ENCODE measurements around the gene RBP2. TPM values are rescaled to one million over a fixed set of nuclear protein-coding genes. Genes with fewer than 3 reads are reported as not detected.

The RBP2 gene
- total and polyA plus RNA-seq, 2 donors = 0.09 to 0.37 TPM

- H3K4me3 ChIP-seq (ENCODE audit: low read length in 2 of 2) = no peak overlapping the region
- WGBS = 92% methylated on average over 3 of the region's 3 CpGs
- no peaks in the 10 kb centered on the region for H3K9me3 ChIP-seq (ENCODE audit: control insufficient read depth in 2 of 2, insufficient read depth in 1 of 2, low read length in 1 of 2)
- H3K4me1 ChIP-seq (ENCODE audit: control insufficient read depth in 2 of 2, insufficient read depth in 2 of 2, low read length in 2 of 2) = no peaks in the 10 kb centered on the region
- no peaks in the 10 kb centered on the region for H3K27me3 ChIP-seq (ENCODE audit: control insufficient read depth in 2 of 2, insufficient read depth in 1 of 2, low read length in 1 of 2)
- H3K36me3 ChIP-seq (ENCODE audit: control insufficient read depth in 2 of 2, insufficient read depth in 2 of 2, low read length in 1 of 2) = no peaks in the 10 kb centered on the region
- DNase-seq (ENCODE audit: low read depth in 6 of 9, low spot score in 9 of 9) = no peak
- no peak overlapping the region for H3K27ac ChIP-seq (ENCODE audit: low read depth in 1 of 2, low read length in 1 of 2)
These were observed 20.5 kb downstream of the RBP2 start for GRCh38 chr3:139455855-139456254.

- DNase-seq (ENCODE audit: low read depth in 6 of 9, low spot score in 9 of 9) = no peak
- H3K4me3 ChIP-seq (ENCODE audit: low read length in 2 of 2) = no peak overlapping the region
- H3K27ac ChIP-seq (ENCODE audit: low read depth in 1 of 2, low read length in 1 of 2) = no peak overlapping the region
- no peaks in the 10 kb centered on the region for H3K4me1 ChIP-seq (ENCODE audit: control insufficient read depth in 2 of 2, insufficient read depth in 2 of 2, low read length in 2 of 2)
- H3K36me3 ChIP-seq (ENCODE audit: control insufficient read depth in 2 of 2, insufficient read depth in 2 of 2, low read length in 1 of 2) = no peaks in the 10 kb centered on the region
- no peaks in the 10 kb centered on the region for H3K27me3 ChIP-seq (ENCODE audit: control insufficient read depth in 2 of 2, insufficient read depth in 1 of 2, low read length in 1 of 2)
- 97% methylated on average over 1 of the region's 1 CpG for WGBS
- H3K9me3 ChIP-seq (ENCODE audit: control insufficient read depth in 2 of 2, insufficient read depth in 1 of 2, low read length in 1 of 2) = no peaks in the 10 kb centered on the region
These were observed 21.1 kb downstream of the RBP2 start for GRCh38 chr3:139455206-139455605.

GRCh38 chr3:139454346-139454745, 22.0 kb downstream of the RBP2 start:
- WGBS = 87% methylated on average over 2 of the region's 2 CpGs

GRCh38 chr3:139450159-139450558, 26.2 kb downstream of the RBP2 start:
- H3K9me3 ChIP-seq (ENCODE audit: control insufficient read depth in 2 of 2, insufficient read depth in 1 of 2, low read length in 1 of 2) = no peaks in the 10 kb centered on the region
- H3K4me3 ChIP-seq (ENCODE audit: low read length in 2 of 2) = no peak overlapping the region
- no peak overlapping the region for H3K27ac ChIP-seq (ENCODE audit: low read depth in 1 of 2, low read length in 1 of 2)
- peaks cover 0 to 4% of the 10 kb centered on the region in 2 donors for H3K4me1 ChIP-seq (ENCODE audit: control insufficient read depth in 2 of 2, insufficient read depth in 2 of 2, low read length in 2 of 2)
- no peaks in the 10 kb centered on the region for H3K36me3 ChIP-seq (ENCODE audit: control insufficient read depth in 2 of 2, insufficient read depth in 2 of 2, low read length in 1 of 2)
- DNase-seq (ENCODE audit: low read depth in 6 of 9, low spot score in 9 of 9) = no peak
- no peaks in the 10 kb centered on the region for H3K27me3 ChIP-seq (ENCODE audit: control insufficient read depth in 2 of 2, insufficient read depth in 1 of 2, low read length in 1 of 2)

More at GRCh38 chr3:139454346-139454745, 22.0 kb downstream of the RBP2 start:
- no peak overlapping the region for H3K4me3 ChIP-seq (ENCODE audit: low read length in 2 of 2)
- DNase-seq (ENCODE audit: low read depth in 6 of 9, low spot score in 9 of 9) = no peak
- H3K4me1 ChIP-seq (ENCODE audit: control insufficient read depth in 2 of 2, insufficient read depth in 2 of 2, low read length in 2 of 2) = no peaks in the 10 kb centered on the region
- H3K9me3 ChIP-seq (ENCODE audit: control insufficient read depth in 2 of 2, insufficient read depth in 1 of 2, low read length in 1 of 2) = no peaks in the 10 kb centered on the region
- H3K36me3 ChIP-seq (ENCODE audit: control insufficient read depth in 2 of 2, insufficient read depth in 2 of 2, low read length in 1 of 2) = no peaks in the 10 kb centered on the region
- H3K27me3 ChIP-seq (ENCODE audit: control insufficient read depth in 2 of 2, insufficient read depth in 1 of 2, low read length in 1 of 2) = no peaks in the 10 kb centered on the region
- H3K27ac ChIP-seq (ENCODE audit: low read depth in 1 of 2, low read length in 1 of 2) = no peak overlapping the region

- Histone ChIP-seq H3K36me3 (ENCODE audit: control insufficient read depth in 2 of 2, insufficient read depth in 2 of 2, low read length in 1 of 2) (no peaks in the 10 kb centered on the region), H3K27me3 (ENCODE audit: control insufficient read depth in 2 of 2, insufficient read depth in 1 of 2, low read length in 1 of 2) (no peaks in the 10 kb centered on the region), H3K4me1 (ENCODE audit: control insufficient read depth in 2 of 2, insufficient read depth in 2 of 2, low read length in 2 of 2) (peaks cover 0 to 4% of the 10 kb centered on the region in 2 donors), H3K4me3 (ENCODE audit: low read length in 2 of 2) (no peak overlapping the region), H3K27ac (ENCODE audit: low read depth in 1 of 2, low read length in 1 of 2) (no peak overlapping the region), H3K9me3 (ENCODE audit: control insufficient read depth in 2 of 2, insufficient read depth in 1 of 2, low read length in 1 of 2) (no peaks in the 10 kb centered on the region)
- DNase-seq (ENCODE audit: low read depth in 6 of 9, low spot score in 9 of 9) = no peak
- 97% methylated on average over 5 of the region's 5 CpGs for WGBS
These were observed 26.8 kb downstream of the RBP2 start for GRCh38 chr3:139449566-139449965.

- H3K27ac ChIP-seq (ENCODE audit: low read depth in 1 of 2, low read length in 1 of 2) = no peak overlapping the region
- 90% methylated on average over 3 of the region's 3 CpGs for WGBS
These were observed 28.2 kb downstream of the RBP2 start for GRCh38 chr3:139448104-139448503.

GRCh38 chr3:139447486-139447885, 28.8 kb downstream of the RBP2 start:
- H3K27ac ChIP-seq (ENCODE audit: low read depth in 1 of 2, low read length in 1 of 2) = no peak overlapping the region
- H3K9me3 ChIP-seq (ENCODE audit: control insufficient read depth in 2 of 2, insufficient read depth in 1 of 2, low read length in 1 of 2) = no peaks in the 10 kb centered on the region
- peaks cover 0 to 4% of the 10 kb centered on the region in 2 donors for H3K4me1 ChIP-seq (ENCODE audit: control insufficient read depth in 2 of 2, insufficient read depth in 2 of 2, low read length in 2 of 2)
- no peaks in the 10 kb centered on the region for H3K27me3 ChIP-seq (ENCODE audit: control insufficient read depth in 2 of 2, insufficient read depth in 1 of 2, low read length in 1 of 2)
- no peaks in the 10 kb centered on the region for H3K36me3 ChIP-seq (ENCODE audit: control insufficient read depth in 2 of 2, insufficient read depth in 2 of 2, low read length in 1 of 2)
- no peak overlapping the region for H3K4me3 ChIP-seq (ENCODE audit: low read length in 2 of 2)
- DNase-seq (ENCODE audit: low read depth in 6 of 9, low spot score in 9 of 9) = peak in 1 of 9 donors; percentile 4

More at GRCh38 chr3:139448104-139448503, 28.2 kb downstream of the RBP2 start:
- H3K4me3 ChIP-seq (ENCODE audit: low read length in 2 of 2) = no peak overlapping the region
- H3K4me1 ChIP-seq (ENCODE audit: control insufficient read depth in 2 of 2, insufficient read depth in 2 of 2, low read length in 2 of 2) = peaks cover 0 to 4% of the 10 kb centered on the region in 2 donors
- no peak for DNase-seq (ENCODE audit: low read depth in 6 of 9, low spot score in 9 of 9)
- H3K27me3 ChIP-seq (ENCODE audit: control insufficient read depth in 2 of 2, insufficient read depth in 1 of 2, low read length in 1 of 2) = no peaks in the 10 kb centered on the region
- no peaks in the 10 kb centered on the region for H3K9me3 ChIP-seq (ENCODE audit: control insufficient read depth in 2 of 2, insufficient read depth in 1 of 2, low read length in 1 of 2)
- H3K36me3 ChIP-seq (ENCODE audit: control insufficient read depth in 2 of 2, insufficient read depth in 2 of 2, low read length in 1 of 2) = no peaks in the 10 kb centered on the region

- DNase-seq (ENCODE audit: low read depth in 6 of 9, low spot score in 9 of 9) = no peak
- H3K27me3 ChIP-seq (ENCODE audit: control insufficient read depth in 2 of 2, insufficient read depth in 1 of 2, low read length in 1 of 2) = no peaks in the 10 kb centered on the region
- no peaks in the 10 kb centered on the region for H3K36me3 ChIP-seq (ENCODE audit: control insufficient read depth in 2 of 2, insufficient read depth in 2 of 2, low read length in 1 of 2)
- no peak overlapping the region for H3K27ac ChIP-seq (ENCODE audit: low read depth in 1 of 2, low read length in 1 of 2)
- H3K4me3 ChIP-seq (ENCODE audit: low read length in 2 of 2) = no peak overlapping the region
- H3K9me3 ChIP-seq (ENCODE audit: control insufficient read depth in 2 of 2, insufficient read depth in 1 of 2, low read length in 1 of 2) = no peaks in the 10 kb centered on the region
- peaks cover 0 to 4% of the 10 kb centered on the region in 2 donors for H3K4me1 ChIP-seq (ENCODE audit: control insufficient read depth in 2 of 2, insufficient read depth in 2 of 2, low read length in 2 of 2)
- 96% methylated on average over 4 of the region's 4 CpGs for WGBS
These were observed 31.9 kb downstream of the RBP2 start for GRCh38 chr3:139444446-139444845.

GRCh38 chr3:139443186-139443585, 33.1 kb downstream of the RBP2 start:
- DNase-seq (ENCODE audit: low read depth in 6 of 9, low spot score in 9 of 9) = no peak
- 97% methylated on average over 7 of the region's 7 CpGs for WGBS
- Histone ChIP-seq H3K4me3 (ENCODE audit: low read length in 2 of 2) (no peak overlapping the region), H3K36me3 (ENCODE audit: control insufficient read depth in 2 of 2, insufficient read depth in 2 of 2, low read length in 1 of 2) (no peaks in the 10 kb centered on the region), H3K9me3 (ENCODE audit: control insufficient read depth in 2 of 2, insufficient read depth in 1 of 2, low read length in 1 of 2) (no peaks in the 10 kb centered on the region), H3K4me1 (ENCODE audit: control insufficient read depth in 2 of 2, insufficient read depth in 2 of 2, low read length in 2 of 2) (peaks cover 0 to 4% of the 10 kb centered on the region in 2 donors), H3K27me3 (ENCODE audit: control insufficient read depth in 2 of 2, insufficient read depth in 1 of 2, low read length in 1 of 2) (no peaks in the 10 kb centered on the region), H3K27ac (ENCODE audit: low read depth in 1 of 2, low read length in 1 of 2) (no peak overlapping the region)

GRCh38 chr3:139441656-139442055, 34.7 kb downstream of the RBP2 start:
- 100% methylated on average over 1 of the region's 1 CpG for WGBS
- Histone ChIP-seq H3K27ac (ENCODE audit: low read depth in 1 of 2, low read length in 1 of 2) (no peak overlapping the region), H3K27me3 (ENCODE audit: control insufficient read depth in 2 of 2, insufficient read depth in 1 of 2, low read length in 1 of 2) (no peaks in the 10 kb centered on the region), H3K4me3 (ENCODE audit: low read length in 2 of 2) (no peak overlapping the region), H3K36me3 (ENCODE audit: control insufficient read depth in 2 of 2, insufficient read depth in 2 of 2, low read length in 1 of 2) (no peaks in the 10 kb centered on the region), H3K9me3 (ENCODE audit: control insufficient read depth in 2 of 2, insufficient read depth in 1 of 2, low read length in 1 of 2) (no peaks in the 10 kb centered on the region), H3K4me1 (ENCODE audit: control insufficient read depth in 2 of 2, insufficient read depth in 2 of 2, low read length in 2 of 2) (no peaks in the 10 kb centered on the region)
- DNase-seq (ENCODE audit: low read depth in 6 of 9, low spot score in 9 of 9) = no peak
